ENCODE data around the gene GNL2.
"Not testable (repeated sequence)": the region's sequence is repeated elsewhere in the genome, so short reads cannot be mapped to it uniquely, and the experiment has no call there.

GNL2 gene

GRCh38 chr1:37606481-37607263 lies 10.9 kb upstream of the GNL2 start:
- no peak for FAIRE-seq

- no peak for FAIRE-seq
These were observed 10.2 kb upstream of the GNL2 start for GRCh38 chr1:37605806-37606474.

GRCh38 chr1:37605061-37605650 lies 9.4 kb upstream of the GNL2 start:
- no peak for FAIRE-seq

GRCh38 chr1:37602750-37603694 lies 7.3 kb upstream of the GNL2 start:
- no peak for FAIRE-seq

- no peak for FAIRE-seq
These were observed 5.7 kb upstream of the GNL2 start for GRCh38 chr1:37601441-37601840.

GRCh38 chr1:37599940-37600339 lies 4.2 kb upstream of the GNL2 start:
- no peak for FAIRE-seq

- FAIRE-seq = no peak
These were observed 488 bp upstream of the GNL2 start for GRCh38 chr1:37596182-37596667.

GRCh38 chr1:37593726-37594125 lies 2.0 kb downstream of the GNL2 start:
- FAIRE-seq = no peak

GRCh38 chr1:37588939-37589338 lies 6.8 kb downstream of the GNL2 start:
- FAIRE-seq = no peak

- FAIRE-seq = not testable (repeated sequence)
These were observed 11.2 kb downstream of the GNL2 start for GRCh38 chr1:37584544-37584943.

GRCh38 chr1:37575692-37576091 lies 20.0 kb downstream of the GNL2 start:
- FAIRE-seq = no peak

- FAIRE-seq = no peak
These were observed 20.8 kb downstream of the GNL2 start for GRCh38 chr1:37574834-37575480.

GRCh38 chr1:37570528-37571334 lies 25.0 kb downstream of the GNL2 start:
- FAIRE-seq = no peak

- no peak for FAIRE-seq
These were observed 28.7 kb downstream of the GNL2 start for GRCh38 chr1:37567023-37567422.

- no peak for FAIRE-seq
These were observed 30.8 kb downstream of the GNL2 start for GRCh38 chr1:37564892-37565291.

- FAIRE-seq = no peak
These were observed 32.8 kb downstream of the GNL2 start for GRCh38 chr1:37562984-37563383.

- FAIRE-seq = no peak
These were observed 34.3 kb downstream of the GNL2 start for GRCh38 chr1:37561133-37562132.

- FAIRE-seq = no peak
These were observed 35.2 kb downstream of the GNL2 start for GRCh38 chr1:37560401-37561132.

GRCh38 chr1:37559957-37560379 lies 35.8 kb downstream of the GNL2 start:
- not testable (repeated sequence) for FAIRE-seq

Data from colon (tissue), 2 donors.